HG02840 (cell line): ENCODE results near the gene GAS7.

Experiments used
- ATAC-seq: cut with Tn5 transposase; IDR thresholded peaks from one replicate; pipeline ENCODE4 v1.9.1; 2021; ENCODE audit warnings: mild to moderate bottlenecking, moderate library complexity, moderate number of reproducible peaks; ENCODE audit not compliant: unreplicated experiment, low FRiP score

GAS7 gene

DNA sequence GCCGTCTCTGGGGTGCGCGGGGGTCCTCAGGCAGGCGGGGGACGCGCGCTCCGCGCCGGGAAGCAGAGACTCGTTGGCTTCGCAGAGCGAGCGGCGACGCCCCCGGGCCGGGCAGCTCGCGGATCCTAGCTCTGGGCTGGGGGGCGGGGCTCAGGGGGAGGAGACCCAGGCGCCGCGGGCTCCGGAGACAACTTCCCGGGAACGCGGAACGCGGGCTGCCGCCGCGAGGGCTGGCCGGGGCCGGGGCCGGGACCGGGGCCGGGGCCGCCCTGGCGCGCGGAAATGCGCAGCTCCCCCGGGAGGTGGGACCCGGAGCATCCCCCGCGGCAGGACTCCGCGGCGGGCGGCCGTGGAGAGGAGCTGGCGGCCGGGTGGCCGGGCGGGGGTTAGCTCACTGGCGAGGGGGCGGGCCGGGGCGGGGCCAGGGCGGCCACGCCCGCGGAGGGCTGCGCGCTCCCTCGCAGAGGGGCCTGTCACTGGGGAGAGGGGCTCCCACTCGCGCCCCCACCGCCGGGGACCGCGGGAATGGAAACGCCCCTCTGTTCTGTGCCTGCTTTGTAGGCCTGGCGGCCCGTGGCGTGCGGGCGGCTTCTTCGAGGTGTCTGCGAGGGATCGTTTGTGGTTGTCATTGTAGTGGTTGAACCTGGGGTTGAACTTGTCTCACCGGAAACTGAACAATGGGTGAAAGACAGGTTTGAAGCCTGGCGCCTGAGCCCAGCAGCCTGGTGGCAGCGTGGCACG, at the start of gene GAS7:
Gene GAS7, minus strand, starts transcription at position 98 of the 741 bp plus-strand sequence.
- no peak for ATAC-seq

DNA sequence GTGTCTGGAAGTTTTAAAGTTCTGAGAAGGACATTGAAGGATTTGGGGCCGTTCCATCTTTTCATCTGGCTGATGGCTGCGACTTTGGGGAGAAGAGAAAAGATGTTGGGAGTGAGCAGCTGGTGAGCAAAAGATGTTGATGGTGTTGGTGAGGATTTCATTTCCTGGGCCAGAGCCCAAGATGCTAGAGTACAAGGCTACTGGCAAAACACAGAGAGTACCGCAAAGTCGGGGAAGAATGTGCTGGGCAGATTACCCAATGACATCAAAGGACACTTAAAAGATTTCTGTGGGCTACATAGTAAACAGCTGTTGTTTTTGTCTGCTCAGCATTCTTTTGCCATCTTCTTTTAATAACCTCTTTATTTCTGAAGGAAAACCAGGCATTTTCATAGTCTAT, 49.4 kb upstream of the GAS7 start:
- no peak for ATAC-seq

DNA sequence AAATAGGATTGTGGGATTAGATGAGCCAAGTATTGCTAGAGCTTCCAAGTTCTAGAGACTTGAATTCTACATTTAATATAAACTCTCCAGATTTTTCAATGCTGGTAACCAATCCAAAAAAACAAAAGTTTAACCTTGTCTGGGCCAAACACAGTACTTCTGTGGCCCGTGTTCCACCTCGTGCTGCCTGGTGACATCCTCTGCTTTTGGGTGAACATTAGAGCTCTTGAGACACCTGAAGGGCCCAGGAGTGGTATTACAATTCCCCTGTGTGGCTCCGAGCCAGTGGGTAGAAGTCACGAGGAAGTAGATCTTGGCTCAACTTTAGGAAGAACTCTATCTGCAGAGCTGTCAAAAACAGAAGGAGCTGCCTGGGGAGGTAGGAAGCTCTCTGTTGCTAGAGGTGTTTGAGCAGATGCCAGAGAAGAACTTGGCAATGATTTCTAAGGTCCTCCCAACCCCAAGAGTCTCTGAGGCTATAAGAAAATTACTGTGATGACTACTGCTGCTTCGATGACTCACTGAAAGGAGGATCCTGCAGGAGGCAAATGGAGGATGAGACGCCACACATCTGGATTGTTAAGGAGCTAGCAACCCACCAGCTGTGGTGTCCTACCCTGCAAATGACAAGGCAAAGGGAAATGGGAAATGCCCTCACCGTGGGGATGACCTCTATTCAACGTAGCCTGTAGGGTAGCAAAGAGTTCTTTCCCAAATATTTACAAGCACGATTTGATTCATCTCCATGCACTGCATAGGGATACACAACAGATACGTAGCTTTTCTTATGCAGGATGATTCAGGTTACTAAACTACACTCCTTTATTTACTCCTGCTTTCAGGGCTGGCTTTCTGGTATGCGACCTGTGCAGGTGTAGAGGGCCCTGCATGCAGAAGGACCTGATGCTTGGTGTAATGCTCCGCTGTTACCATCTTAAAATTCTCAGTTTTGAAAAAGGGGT, 45.8 kb upstream of the GAS7 start:
- no peak for ATAC-seq

DNA sequence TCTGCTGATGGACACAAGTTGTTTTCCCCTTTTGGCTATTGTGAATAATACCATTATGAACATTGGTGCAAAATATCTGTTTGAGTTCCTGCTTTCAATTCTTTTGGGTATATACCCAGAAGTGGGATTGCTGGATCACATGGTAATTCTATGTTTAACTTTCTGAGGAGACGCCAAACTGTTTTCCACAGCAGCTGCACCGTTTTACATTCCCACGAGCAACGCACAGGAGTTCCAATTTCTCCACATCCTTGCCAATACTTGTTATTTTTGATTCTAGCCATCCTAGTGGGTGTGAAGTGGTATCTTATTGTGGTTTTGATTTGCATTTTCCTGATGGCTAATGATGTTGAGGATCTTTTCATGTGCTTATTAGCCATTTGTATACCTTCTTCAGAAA, 43.4 kb upstream of the GAS7 start:
- no peak for ATAC-seq

DNA sequence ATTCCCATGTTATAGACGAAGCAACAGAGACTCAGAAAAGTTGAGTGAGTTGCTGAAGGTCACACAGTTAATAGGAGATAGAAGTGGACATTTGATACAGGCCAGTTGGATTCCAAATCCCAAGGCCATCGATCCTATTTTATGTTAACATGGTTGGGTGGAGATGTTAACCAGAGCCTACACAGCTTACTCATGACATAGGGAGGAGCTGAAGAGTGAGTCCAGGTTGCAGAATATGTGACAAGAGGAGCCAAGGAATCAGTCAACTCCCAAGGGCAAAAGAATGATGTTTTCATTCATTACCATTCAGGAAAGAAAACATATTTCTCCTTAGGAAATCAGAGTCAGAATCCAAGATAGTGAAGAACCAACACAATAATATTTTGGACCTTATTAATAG, 40.3 kb upstream of the GAS7 start:
- no peak for ATAC-seq

DNA sequence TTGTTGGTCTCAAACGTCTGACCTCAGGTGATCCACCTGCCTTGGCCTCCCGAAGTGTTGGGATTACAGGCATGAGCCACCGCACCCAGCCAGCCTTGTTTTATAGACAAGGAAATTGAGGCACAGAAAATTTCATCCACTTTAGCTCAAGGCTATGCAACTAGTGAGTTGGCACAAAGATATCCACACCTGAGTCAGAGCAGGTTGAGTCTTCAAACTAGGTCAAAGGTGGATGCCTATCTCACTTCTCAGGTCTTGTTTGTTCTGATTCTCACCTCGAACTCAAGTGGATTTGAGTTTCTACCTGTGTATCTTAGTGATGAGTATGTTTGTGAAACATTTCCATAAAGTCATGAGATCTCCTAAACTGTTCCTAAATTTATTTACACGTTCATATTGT, 35.6 kb upstream of the GAS7 start:
- ATAC-seq: no peak

DNA sequence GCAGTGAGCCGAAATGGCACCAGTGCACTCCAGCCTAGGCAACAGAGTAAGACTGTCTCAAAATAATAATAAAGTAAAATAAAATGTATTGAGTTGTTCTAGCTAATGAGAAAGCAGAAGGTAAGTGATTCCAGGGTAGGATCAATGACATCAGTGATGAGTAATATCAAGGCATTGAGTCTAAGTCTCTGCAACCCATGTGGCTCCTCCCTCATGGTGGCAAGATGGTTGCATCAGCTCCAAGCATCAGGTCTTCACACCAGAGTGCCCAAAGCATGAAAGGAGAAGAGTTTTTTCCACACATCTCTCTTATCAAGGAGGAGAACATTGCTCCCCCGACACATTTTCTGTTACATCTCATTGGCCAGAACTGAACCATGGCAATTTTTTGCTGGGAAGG, 34.8 kb upstream of the GAS7 start:
- no peak for ATAC-seq

DNA sequence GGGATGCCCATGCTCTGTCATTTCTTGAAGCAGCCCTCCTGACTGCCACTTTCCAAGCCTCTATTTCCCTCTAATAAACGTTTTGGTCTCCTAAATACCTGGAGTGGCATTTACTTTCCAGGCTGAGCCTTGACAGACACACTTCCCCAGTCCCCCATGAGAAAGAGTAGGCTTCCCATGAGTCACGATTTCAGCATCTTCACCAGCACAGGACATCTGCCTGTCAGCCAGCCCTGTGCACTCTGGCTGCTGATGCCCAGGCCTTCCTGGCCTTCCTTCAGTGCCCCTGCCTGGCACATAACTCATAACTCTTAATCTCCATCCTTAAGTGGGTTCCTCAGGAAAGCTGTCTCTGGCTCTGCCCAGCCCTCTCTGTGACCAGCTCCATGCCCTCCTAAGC, 30.8 kb upstream of the GAS7 start:
- no peak for ATAC-seq

DNA sequence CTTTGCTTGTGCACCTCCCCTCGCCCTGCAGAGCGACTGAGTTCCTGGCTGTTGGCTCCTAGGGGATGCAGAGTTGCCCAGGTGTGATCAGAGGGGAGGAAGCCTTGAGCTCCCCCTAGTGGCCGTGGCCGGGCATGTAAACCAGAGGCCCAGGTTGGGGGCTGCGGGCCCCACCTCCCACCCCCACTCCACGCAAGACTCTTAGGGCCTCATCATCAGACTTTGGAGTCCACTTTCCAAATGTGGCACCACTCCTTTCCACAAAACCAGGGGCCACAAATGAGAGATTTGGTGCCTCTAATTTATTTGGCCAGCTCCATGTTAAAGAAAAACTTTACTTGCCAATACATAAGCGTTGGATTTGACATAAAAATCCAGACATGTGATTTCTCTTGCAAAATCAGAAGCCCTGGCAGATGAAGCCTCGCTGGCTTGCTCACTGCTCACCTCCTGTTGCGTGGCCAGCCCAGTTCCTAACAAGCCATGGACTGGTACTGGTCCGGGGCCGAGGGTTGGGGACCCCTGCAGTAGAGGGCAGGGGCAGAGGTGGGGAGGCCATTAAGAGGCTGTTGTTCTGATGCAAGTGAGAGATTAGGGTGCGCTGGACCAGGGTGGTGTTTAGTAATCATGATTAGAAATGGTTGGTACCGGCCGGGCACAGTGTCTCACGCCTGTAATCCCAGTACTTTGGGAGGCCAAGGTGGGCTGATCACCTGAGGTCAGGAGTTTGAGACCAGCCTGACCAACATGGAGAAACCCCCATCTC, 28.7 kb upstream of the GAS7 start:
- ATAC-seq: no peak

DNA sequence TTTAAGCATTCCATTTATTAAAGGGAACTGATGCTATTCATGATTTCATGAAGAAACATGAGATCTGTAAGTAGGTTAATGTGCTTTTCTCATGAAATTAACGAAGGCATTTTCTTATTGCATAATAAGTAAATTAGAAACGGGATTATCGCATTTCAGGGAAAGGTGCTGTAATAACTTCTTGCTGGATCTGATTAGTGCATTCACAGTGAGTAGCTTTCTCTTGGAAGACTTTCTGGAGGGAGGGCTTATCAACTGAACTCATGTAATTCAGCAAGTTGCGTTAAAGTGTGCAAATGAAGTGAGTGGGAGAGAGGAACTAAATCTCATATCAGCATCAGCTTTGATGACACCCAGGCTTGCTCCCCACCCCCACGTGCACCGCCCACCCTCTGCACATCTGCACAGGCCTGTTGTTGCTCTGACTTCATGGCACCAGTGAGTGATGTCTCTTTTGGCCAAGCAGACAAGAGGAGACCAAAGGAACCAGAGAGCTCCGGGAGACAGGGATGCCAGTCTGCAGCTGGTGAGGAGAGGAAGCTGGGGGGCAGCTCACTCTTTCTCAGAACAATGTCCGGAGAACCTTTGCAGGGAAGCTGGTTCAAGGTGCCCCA, 26.3 kb upstream of the GAS7 start:
- no peak for ATAC-seq

DNA sequence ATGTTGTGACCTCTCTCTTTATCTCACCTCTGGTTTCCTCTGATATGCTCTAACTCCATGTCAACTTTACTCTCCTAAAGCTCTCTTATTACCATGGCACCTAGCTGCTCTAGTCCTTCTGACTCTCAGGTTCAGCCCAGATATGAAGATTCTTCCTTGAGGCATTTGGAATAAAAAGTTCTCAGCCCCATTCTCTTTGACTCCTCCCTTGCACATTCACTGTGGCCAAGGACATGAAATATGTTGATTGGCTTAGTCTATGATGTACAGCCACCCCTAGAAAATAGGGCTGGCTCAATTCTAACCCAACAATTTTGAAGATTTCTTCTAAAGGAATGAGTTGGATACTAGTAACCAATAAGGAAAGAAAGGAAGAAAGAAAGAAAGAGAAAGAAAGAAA, 20.8 kb upstream of the GAS7 start:
- ATAC-seq: no peak

DNA sequence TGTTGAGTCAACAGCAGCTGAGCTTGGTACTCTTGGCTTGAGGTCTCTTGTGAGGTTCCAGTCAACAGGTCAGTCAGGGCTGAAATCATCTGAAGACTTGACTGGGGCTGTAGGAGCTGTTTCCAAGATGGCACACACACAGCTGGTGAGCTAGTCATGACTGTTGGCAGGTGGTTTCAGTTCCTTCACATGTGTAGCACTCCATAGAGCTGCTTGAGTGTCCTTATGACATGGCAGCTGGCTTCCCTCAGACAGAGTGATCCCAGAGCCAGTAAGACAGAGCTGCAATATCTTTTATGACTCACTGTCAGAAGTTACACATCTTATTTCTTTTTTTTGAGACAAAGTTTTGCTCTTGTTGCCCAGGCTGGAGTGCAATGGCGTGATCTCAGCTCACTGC, 19.5 kb upstream of the GAS7 start:
- ATAC-seq: no peak

DNA sequence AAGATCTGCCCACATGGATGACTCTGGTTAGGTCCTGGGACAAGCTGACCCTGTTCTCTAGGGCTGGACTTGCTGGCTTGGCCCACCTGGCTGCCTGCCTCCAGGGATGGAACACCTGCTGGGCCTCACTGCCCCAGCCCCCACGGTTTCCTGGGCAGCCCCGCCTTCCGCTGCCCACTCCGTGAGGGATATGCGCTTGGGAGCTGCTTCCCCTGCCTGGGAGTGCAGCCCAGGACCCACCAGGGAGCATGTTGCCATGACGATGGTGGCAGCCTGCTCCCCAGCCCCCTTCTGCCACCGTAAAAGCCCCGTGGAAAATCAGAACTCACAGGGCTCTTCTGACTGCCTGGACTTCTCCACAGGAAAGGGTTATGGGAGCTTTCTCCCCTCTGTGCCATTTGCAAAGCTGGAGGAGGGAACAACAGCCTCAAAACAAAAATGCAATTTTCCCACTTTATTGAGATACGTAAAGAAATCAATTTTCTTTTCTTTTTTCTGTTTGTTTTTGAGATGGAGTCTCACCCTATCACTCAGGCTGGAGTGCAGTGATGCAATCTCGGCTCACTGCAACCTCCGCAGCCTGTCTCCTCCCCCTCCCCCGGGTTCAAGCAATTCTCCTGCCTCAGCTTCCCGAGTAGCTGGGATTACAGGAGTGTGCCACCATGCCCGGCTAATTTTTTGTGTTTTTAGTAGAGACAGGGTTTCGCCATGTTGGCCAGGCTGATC, 18.0 kb upstream of the GAS7 start:
- no peak for ATAC-seq

DNA sequence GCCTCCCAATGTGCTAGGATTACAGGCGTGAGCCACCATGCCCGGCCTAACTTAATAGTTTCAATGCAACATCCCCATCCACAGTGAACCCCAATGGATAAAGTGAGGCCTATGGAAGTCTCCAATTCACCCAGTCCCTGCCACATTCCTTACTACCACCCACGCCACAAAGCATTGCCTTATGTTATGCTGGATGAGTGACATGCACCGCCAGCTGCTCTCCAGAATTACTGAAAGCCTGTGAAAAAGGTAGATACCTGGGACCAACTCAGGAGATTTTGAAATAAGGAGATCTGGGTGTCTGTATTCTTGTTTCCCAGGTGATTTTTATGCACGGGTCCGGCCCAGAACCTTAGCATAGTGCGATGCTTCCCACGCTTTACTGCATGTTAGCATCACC, 16.9 kb upstream of the GAS7 start:
- no peak for ATAC-seq

DNA sequence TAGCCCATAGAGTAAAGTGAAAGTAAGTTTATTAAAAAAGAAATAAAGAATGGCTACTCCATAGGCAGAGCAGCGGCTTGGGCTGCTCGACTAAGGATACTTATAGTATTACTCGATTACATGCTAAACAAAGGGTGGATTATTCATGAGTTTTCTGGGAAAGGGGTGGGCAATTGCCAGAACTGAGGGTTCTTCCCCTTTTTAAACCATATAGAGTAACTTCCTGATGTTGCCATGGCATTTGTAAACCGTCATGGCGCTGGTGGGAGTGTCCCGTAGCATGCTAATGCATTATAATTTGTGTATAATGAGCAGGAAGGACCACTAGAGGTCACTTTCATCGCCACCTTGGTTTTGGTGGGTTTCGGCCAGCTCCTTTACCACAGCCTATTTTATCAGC, 13.3 kb upstream of the GAS7 start:
- ATAC-seq: no peak

DNA sequence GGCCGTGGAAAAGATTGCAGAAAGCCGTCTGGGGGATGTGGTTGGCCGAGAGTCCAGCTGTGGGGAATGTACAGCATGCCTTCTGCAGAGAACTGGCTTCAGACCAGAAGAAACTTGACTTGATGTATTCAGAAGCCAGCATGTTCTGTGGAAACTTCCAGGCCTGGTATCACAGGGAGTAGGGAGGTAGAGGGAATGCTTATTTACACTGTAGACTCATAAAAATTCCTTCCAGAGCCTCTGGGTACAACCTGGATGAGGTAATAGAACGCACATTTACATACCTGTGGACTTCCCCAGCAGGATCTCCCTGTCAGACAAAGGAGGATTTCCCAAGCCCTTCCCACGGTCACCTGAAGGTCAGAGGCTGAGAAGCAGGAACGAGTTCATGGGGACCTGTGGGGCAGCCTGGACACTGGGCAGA, 11.8 kb upstream of the GAS7 start:
- no peak for ATAC-seq

DNA sequence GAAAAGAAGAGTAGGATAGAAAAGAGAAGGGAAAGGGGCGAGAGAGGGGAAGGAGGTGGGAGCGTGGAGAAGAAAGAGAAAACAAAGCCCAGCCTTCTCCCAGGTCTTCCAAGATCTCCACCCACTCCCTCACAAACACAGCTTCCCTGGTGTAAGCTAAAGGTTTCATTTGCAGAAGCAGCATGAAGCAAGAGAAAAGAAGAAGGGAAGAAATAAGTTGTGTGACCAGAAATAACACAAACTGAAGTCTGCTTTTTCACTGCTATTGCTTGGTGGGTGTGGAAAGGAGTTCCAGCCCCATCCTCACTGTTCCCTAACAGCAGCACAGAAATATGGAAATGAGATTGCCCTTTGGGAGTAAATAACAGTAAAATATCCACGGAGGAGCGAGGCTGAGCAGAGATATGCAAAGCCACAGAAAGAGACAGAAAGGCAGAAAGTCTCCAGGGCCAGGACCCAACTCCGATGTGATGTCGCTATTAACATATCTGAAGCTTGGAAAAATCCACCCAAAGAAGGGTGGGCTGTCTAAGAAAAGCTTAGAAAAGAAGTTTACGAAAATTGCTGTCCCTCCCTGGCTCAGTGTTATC, 10.3 kb upstream of the GAS7 start:
- no peak for ATAC-seq

DNA sequence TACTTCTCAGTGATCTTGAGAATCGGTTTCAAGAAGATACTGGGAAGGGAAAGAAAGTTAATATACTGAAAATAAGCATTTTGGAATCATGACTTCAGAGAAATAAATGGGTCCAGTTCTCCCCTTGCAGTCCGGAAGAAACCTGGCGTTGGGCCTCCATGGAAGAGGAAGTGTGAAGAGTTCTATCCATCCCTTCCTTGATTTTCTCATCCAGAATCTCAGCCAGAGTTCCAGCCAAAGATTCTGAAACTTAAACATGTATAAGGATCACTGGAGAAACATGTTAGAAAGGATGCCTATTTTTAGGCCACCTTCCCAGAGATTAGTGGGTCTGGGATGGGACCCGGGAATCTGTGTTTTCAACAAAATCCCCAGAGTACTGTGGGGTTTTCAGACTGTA, 8.7 kb upstream of the GAS7 start:
- ATAC-seq: no peak

DNA sequence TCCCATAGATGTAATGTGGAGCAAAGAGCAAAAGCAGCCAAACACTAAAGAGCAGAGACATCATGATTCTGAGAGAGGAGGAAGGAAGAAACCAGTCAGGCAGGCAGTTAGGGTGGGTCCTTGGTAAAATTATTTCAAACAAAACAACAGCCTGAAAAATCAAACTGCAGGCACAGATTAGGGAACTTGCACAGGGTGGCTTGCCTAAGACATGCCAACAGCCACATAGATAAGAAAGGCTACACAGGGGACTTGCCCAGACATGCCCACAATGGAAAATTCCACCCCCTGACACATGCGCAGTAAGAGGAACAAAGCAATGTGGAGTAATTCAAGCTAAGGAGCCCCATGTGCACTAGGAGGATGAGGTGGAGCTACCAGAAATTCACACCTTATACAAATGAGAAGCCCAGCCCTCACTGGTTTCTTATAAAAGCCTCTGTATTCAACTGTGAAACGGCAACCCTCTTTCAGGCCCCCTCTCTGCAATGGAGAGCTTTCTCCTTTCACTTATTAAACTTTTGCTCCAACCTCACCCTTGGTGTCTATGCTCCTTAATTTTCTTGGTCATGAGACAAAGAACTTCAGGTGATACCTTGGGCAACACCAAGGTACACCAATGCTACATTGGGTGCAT, 7.3 kb upstream of the GAS7 start:
- ATAC-seq: no peak
